Esophagus (tissue), 2 donors: ENCODE results near the gene SLC16A7. TPM values are rescaled to one million over a fixed set of nuclear protein-coding genes. Genes with fewer than 3 reads are reported as not detected.

ENCODE experiments used
- H3K27ac ChIP-seq, 2 donors: one replicate each; pipeline ENCODE4 v1.5.1; 2013; ENCODE audit warnings: low read depth in 2 of 2, mild to moderate bottlenecking in 2 of 2, inconsistent platforms in 1 of 2, low read length in 1 of 2, moderate library complexity in 1 of 2
- H3K27me3 ChIP-seq, 2 donors: one replicate each; pipeline ENCODE4 v1.6.1; 2013; ENCODE audit warnings: low read length in 2 of 2, control low read depth in 1 of 2, mild to moderate bottlenecking in 1 of 2; ENCODE audit not compliant: insufficient read depth in 2 of 2, control insufficient read depth in 1 of 2
- H3K36me3 ChIP-seq, 2 donors: one replicate each; pipeline ENCODE4 v1.6.1; 2013; ENCODE audit warnings: low read length in 1 of 2; ENCODE audit not compliant: control insufficient read depth in 2 of 2, insufficient read depth in 2 of 2
- H3K4me1 ChIP-seq, 2 donors: one replicate each; pipeline ENCODE4 v1.6.1; 2013; ENCODE audit warnings: low read length in 1 of 2; ENCODE audit not compliant: control insufficient read depth in 2 of 2, insufficient read depth in 2 of 2
- H3K4me3 ChIP-seq, 2 donors: one replicate each; pipeline ENCODE4 v1.5.1; 2013; ENCODE audit warnings: low read length in 2 of 2, mild to moderate bottlenecking in 2 of 2, low read depth in 1 of 2, moderate library complexity in 1 of 2
- H3K9me3 ChIP-seq, 2 donors: one replicate each; pipeline ENCODE4 v1.6.1; 2013; ENCODE audit warnings: mild to moderate bottlenecking in 2 of 2, low read depth in 1 of 2, low read length in 1 of 2, moderate library complexity in 1 of 2; ENCODE audit not compliant: control insufficient read depth in 2 of 2, insufficient read depth in 1 of 2
- WGBS, 2 donors: extraction: QIAGEN DNeasy Blood & Tissue Kit; methylation state at CpG; one replicate each; pipeline ENCODE4 v1.1.7; 2013; 5-methylcytosine and 5-hydroxymethylcytosine counted together
- polyA plus RNA-seq, 2 donors: library from polyadenylated mRNA; stranded (reverse); fragments of 200-250 nt; gene quantifications; one replicate each; pipeline ENCODE4 v1.2.3, GENCODE V29; 2013
- donor health status: healthy with polysubstance abuse.
- donor health status: Bipolar disorder and iron deficiency.

The SLC16A7 gene
- polyA plus RNA-seq, 2 donors = 3.8 to 6.9 TPM

DNA sequence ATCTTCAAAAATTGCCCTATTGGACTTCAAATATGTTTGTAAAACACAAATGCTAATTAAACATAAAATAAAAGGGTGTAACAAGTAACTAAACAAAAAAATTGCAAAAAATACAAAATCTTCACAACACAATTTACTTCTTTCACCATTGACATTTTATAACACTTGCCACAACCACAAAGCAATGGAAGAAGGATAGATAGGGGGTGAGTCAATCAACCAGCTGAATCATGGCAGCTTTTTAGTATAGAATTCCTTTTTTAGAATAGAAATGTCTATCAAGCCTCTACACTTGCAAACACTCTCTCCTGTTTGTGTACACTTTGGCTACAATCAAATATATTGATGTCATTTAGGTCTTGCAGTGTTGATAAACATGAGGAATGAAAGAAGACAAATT, 232.7 kb downstream of the SLC16A7 start:
- Histone ChIP-seq H3K4me1 (no peaks in the 10 kb centered on the region), H3K4me3 (no peak overlapping the region)

GRCh38 chr12:59833408-59833807, 237.6 kb downstream of the SLC16A7 start:
- H3K27ac ChIP-seq = no peak overlapping the region
- H3K27me3 ChIP-seq = no peaks in the 10 kb centered on the region
- no peaks in the 10 kb centered on the region for H3K36me3 ChIP-seq
- 87 to 91% methylated on average over 3 of the region's 3 CpGs for WGBS, 2 donors
- no peaks in the 10 kb centered on the region for H3K4me1 ChIP-seq
- no peaks in the 10 kb centered on the region for H3K9me3 ChIP-seq
- no peak overlapping the region for H3K4me3 ChIP-seq

More for the DNA sequence above, 232.7 kb downstream of the SLC16A7 start:
- no peak overlapping the region for H3K27ac ChIP-seq
- no peaks in the 10 kb centered on the region for H3K36me3 ChIP-seq
- no peaks in the 10 kb centered on the region for H3K27me3 ChIP-seq
- no peaks in the 10 kb centered on the region for H3K9me3 ChIP-seq

- Histone ChIP-seq H3K9me3 (no peaks in the 10 kb centered on the region), H3K36me3 (no peaks in the 10 kb centered on the region), H3K27ac (no peak overlapping the region), H3K4me3 (no peak overlapping the region), H3K4me1 (no peaks in the 10 kb centered on the region), H3K27me3 (no peaks in the 10 kb centered on the region)
- 57 to 61% methylated on average over 2 of the region's 2 CpGs for WGBS, 2 donors
Observed at GRCh38 chr12:59834659-59835474, 239.0 kb downstream of the SLC16A7 start.
